Ishikawa (cell line): ENCODE measurements around the gene BLTP2.

Experiments used
- CEBPB ChIP-seq: IDR thresholded peaks from 2 replicates; pipeline ENCODE4 v1.6.1; 2012
- CREB1 ChIP-seq: IDR thresholded peaks from 2 replicates; pipeline ENCODE4 v1.6.1; 2012; ENCODE audit warnings: low read depth
- EGR1 ChIP-seq: IDR thresholded peaks from 2 replicates; pipeline ENCODE4 v1.6.1; 2012
- EP300 ChIP-seq: IDR thresholded peaks from 2 replicates; pipeline ENCODE4 v1.6.1; 2012; ENCODE audit warnings: borderline replicate concordance
- FOXM1 ChIP-seq: IDR thresholded peaks from 2 replicates; pipeline ENCODE4 v1.6.1; 2012; ENCODE audit warnings: low read depth, borderline replicate concordance
- MAX ChIP-seq: IDR thresholded peaks from 2 replicates; pipeline ENCODE4 v1.6.1; 2012
- NFIC ChIP-seq: IDR thresholded peaks from 2 replicates; pipeline ENCODE4 v1.6.1; 2012
- RAD21 ChIP-seq: IDR thresholded peaks from 2 replicates; pipeline ENCODE4 v1.6.1; 2012; ENCODE audit warnings: low read depth
- TAF1 ChIP-seq: IDR thresholded peaks from 2 replicates; pipeline ENCODE4 v1.6.1; 2012; ENCODE audit warnings: low read depth, mild to moderate bottlenecking
- TCF12 ChIP-seq: IDR thresholded peaks from 2 replicates; pipeline ENCODE4 v1.6.1; 2012; ENCODE audit warnings: low read depth
- TEAD4 ChIP-seq: IDR thresholded peaks from 2 replicates; pipeline ENCODE4 v1.6.1; 2012
- YY1 ChIP-seq: IDR thresholded peaks from 2 replicates; pipeline ENCODE4 v1.6.1; 2012; ENCODE audit warnings: low read depth
- ZBTB7A ChIP-seq: IDR thresholded peaks from 2 replicates; pipeline ENCODE4 v1.6.1; 2012; ENCODE audit warnings: low read depth
- TF ChIP-seq, protein P1 (sequence below): IDR thresholded peaks from 2 replicates; pipeline ENCODE4 v1.6.1; 2012
- TF ChIP-seq, protein P2 (sequence below): IDR thresholded peaks from 2 replicates; pipeline ENCODE4 v1.6.1; 2012; ENCODE audit warnings: low read depth, mild to moderate bottlenecking

The BLTP2 gene

GRCh38 chr17:28643983-28644786 lies 773 bp downstream of the BLTP2 start:
- TF ChIP-seq TEAD4 (peak; percentile 5; the same call in 1 of the 2 replicates), TCF12 (no peak), RAD21 (no peak), ZBTB7A (0 out of 2 replicates have a peak, but pooled peaks have one; percentile 23), CEBPB (no peak), EGR1 (no peak), TAF1 (no peak), MAX (no peak), CREB1 (no peak)
- TF ChIP-seq, protein P1, sequence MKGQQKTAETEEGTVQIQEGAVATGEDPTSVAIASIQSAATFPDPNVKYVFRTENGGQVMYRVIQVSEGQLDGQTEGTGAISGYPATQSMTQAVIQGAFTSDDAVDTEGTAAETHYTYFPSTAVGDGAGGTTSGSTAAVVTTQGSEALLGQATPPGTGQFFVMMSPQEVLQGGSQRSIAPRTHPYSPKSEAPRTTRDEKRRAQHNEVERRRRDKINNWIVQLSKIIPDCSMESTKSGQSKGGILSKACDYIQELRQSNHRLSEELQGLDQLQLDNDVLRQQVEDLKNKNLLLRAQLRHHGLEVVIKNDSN: no peak

DNA sequence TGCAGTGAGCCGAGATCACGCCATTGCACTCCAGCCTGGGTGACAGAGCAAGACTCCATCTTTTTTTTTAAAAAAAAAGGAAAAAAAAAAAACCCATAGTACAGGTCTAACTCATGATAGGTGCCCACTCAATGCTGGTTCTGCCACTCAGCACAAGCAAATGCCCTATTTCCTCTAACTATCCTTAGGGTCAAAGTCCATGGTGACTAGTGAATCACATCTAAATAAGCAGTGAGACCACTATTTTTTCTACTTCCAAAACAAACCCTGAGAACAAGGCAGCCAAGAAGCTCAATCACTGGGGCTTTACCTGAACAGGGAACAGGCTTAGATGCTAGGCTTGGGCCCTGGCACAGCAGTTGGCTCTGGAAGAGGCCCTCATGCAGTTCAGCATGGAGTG lies 3.4 kb downstream of the BLTP2 start:
- no peak for TF ChIP-seq EGR1
- no peak for TF ChIP-seq TCF12

DNA sequence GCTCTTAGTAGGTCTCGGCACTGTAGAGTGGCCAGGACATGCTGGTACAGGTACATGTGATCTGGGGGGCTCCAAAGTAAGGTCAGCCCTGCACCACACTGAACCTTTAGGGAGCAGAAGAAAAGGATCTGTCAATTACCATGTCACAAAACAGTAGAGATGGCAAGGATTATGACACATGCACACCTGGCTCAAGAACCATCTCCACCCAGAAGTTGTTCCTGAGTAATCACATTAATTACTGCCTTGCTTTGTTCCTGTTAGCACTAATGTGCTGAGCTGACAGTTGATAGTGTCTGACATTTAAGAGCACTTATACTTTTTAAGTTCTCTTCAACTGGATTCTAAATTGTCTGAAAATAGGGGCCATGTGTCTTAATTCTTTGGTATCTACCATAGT lies 9.5 kb downstream of the BLTP2 start:
- TF ChIP-seq ZBTB7A: no peak
- TF ChIP-seq CEBPB: no peak
- no peak for TF ChIP-seq MAX
- TF ChIP-seq YY1: no peak
- no peak for TF ChIP-seq FOXM1
- TF ChIP-seq TAF1: no peak
- no peak for TF ChIP-seq TCF12
- TF ChIP-seq CREB1: no peak
- TF ChIP-seq, protein P2, sequence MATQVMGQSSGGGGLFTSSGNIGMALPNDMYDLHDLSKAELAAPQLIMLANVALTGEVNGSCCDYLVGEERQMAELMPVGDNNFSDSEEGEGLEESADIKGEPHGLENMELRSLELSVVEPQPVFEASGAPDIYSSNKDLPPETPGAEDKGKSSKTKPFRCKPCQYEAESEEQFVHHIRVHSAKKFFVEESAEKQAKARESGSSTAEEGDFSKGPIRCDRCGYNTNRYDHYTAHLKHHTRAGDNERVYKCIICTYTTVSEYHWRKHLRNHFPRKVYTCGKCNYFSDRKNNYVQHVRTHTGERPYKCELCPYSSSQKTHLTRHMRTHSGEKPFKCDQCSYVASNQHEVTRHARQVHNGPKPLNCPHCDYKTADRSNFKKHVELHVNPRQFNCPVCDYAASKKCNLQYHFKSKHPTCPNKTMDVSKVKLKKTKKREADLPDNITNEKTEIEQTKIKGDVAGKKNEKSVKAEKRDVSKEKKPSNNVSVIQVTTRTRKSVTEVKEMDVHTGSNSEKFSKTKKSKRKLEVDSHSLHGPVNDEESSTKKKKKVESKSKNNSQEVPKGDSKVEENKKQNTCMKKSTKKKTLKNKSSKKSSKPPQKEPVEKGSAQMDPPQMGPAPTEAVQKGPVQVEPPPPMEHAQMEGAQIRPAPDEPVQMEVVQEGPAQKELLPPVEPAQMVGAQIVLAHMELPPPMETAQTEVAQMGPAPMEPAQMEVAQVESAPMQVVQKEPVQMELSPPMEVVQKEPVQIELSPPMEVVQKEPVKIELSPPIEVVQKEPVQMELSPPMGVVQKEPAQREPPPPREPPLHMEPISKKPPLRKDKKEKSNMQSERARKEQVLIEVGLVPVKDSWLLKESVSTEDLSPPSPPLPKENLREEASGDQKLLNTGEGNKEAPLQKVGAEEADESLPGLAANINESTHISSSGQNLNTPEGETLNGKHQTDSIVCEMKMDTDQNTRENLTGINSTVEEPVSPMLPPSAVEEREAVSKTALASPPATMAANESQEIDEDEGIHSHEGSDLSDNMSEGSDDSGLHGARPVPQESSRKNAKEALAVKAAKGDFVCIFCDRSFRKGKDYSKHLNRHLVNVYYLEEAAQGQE: no peak
- TF ChIP-seq RAD21: no peak
- no peak for TF ChIP-seq EP300
- TF ChIP-seq NFIC: no peak
- TF ChIP-seq EGR1: no peak
- no peak for TF ChIP-seq TEAD4
- TF ChIP-seq, protein P1: no peak

DNA sequence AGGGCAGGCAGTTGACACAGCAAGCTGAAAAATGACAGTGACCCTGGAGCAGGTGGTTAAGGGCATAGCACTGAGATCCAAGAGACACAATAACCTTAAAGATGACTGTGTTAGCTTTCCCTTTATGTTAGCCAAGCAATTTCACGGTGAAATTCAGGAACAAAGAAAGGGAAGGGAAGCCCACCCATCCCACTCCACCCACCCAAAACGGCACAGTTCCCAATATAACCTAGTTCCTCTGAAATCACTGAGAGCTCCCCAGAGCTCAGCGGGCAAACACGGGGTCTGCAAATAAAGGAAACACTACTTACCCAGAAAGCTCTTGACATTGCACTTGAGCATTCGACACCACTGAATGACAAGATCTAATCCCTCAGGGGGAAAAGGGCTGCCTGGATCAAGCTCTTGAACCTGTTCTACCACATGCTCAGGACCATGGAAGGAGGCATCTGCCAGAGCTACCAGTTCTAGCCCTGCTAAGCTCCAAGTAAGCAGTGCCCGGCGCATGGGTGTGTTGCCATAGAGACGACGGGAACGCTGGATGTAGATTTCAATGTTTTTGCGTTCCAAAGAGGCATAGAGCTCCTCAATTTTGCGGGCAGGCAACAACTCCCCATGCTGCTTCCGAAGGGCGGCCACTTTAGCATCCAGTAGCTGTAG lies 10.6 kb downstream of the BLTP2 start:
- TF ChIP-seq CEBPB: no peak
- no peak for TF ChIP-seq MAX
- TF ChIP-seq YY1: no peak
- TF ChIP-seq CREB1: no peak
- TF ChIP-seq, protein P1: no peak
- no peak for TF ChIP-seq RAD21
- TF ChIP-seq EP300: no peak
- TF ChIP-seq FOXM1: no peak
- no peak for TF ChIP-seq EGR1
- no peak for TF ChIP-seq NFIC

DNA sequence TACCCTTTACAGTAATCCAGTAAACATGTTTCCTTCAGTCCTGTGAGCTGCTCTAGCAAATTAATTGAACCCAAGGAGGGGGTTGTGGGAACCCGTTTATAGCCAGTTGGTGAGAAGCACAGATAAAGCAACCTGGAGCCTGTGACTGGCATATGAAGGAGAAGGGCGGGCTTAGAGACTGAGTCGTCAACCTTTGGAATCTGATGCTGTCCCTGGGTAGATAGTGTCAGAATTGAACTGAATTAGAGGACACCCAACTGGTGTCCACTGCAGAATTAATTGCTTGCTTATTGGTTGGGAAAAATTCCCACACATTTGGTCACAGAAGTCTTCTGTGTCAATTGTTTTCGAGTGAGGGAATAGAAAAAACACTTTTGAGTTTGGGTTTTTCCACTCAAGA lies 18.1 kb downstream of the BLTP2 start:
- TF ChIP-seq MAX: no peak
- no peak for TF ChIP-seq CEBPB

GRCh38 chr17:28624148-28624547 lies 20.8 kb downstream of the BLTP2 start:
- no peak for TF ChIP-seq EGR1
- TF ChIP-seq, protein P1: no peak
- TF ChIP-seq RAD21: no peak
- TF ChIP-seq, protein P2: no peak
- TF ChIP-seq EP300: no peak
- TF ChIP-seq TAF1: no peak
- TF ChIP-seq NFIC: no peak
- TF ChIP-seq TCF12: no peak
- no peak for TF ChIP-seq TEAD4
- no peak for TF ChIP-seq CEBPB
- TF ChIP-seq ZBTB7A: no peak
- no peak for TF ChIP-seq FOXM1
- TF ChIP-seq MAX: no peak
- TF ChIP-seq YY1: no peak
- no peak for TF ChIP-seq CREB1
